HG02943 (cell line): Measurements from ENCODE around the gene UHRF2.

Experiments
- ATAC-seq: cut with Tn5 transposase; IDR thresholded peaks from one replicate; pipeline ENCODE4 v1.9.1; 2021; ENCODE audit warnings: mild to moderate bottlenecking, low read depth, moderate library complexity; ENCODE audit not compliant: unreplicated experiment

UHRF2 gene

DNA sequence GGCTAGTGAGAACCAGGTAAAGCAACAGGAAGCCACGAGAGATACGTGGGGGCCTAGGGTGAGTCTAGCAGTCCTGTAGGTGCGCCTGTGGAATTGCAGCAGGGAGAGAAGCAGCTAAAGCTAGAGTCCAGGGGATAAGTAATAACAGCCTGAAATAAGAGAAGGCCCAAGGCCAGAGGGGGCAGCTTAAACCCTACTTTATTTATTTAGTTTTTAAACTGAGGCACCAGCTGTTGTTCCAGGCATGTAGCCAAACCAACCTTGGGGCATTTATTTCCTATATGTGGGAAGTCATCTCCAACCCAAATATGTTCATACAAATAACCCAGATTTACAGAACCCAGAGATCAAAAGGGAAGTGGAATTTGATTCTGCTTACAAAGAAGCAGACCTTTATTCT, 139.0 kb downstream of the UHRF2 start:
- no peak for ATAC-seq

DNA sequence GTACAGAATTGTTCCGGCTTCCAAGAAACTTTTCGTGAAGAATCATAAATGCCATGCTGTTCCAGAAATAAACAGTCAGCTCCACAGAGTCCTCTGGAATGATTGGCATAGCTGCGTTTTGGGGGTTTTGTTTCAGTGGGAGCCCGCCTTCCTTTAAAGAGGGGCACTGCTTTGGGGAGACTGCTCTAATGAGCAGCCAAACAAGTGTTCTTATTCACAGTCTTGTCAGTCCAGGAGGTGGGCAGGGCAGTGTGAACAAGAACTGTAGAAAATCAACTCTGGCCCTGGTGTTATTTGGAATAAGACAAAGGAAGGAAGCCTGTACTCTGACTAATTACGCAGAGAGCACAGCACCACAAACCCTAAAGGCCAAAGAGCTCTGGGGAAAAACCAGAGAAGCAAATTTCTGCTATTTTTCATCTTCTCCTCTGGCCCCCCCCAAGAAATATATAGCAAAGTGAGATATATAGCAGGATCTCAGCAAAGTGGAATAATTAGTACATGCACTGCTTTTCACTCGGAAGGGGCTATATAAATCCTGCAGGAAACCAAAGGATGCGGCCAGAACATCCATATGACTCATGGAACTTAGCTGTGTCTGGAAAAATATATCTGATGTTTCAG, 139.6 kb downstream of the UHRF2 start:
- ATAC-seq: no peak

DNA sequence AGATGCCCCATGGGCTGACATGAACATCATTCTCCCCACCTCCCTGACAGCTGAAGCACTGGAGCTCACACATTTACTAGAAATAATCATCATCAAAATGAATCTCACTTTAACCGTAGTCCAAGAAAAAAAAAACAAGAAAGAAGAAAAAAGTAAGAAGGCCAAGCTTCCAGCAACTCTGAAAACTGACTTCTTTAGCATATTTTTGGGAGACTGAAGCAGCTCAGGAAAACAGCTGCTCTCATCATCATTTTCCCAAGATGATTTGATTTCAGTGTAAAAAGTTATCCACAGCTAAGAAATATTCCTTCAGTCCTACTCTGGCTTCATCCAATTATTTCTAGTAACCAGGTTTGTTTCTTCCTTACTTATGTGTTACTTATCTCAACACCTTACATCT, 140.9 kb downstream of the UHRF2 start:
- ATAC-seq: no peak
